HEK293 (cell line): ENCODE measurements around the gene RAI14.

Experiments used
- KLF10 ChIP-seq: fragments of 450-650 bp; IDR thresholded peaks from 2 replicates; pipeline ENCODE4 v1.5.1; 2018; ENCODE audit warnings: missing biosample characterization, mild to moderate bottlenecking, missing genetic modification characterization
- OVOL3 ChIP-seq: fragments of 450-650 bp; formaldehyde crosslinking; IDR thresholded peaks from 2 replicates; pipeline ENCODE4 v1.5.1; 2016; ENCODE audit warnings: missing biosample characterization, missing genetic modification characterization
- PRDM4 ChIP-seq: fragments of 450-650 bp; formaldehyde crosslinking; IDR thresholded peaks from 2 replicates; pipeline ENCODE4 v1.5.1; 2017; ENCODE audit warnings: missing biosample characterization, missing genetic modification characterization
- RBAK ChIP-seq: fragments of 450-650 bp; formaldehyde crosslinking; IDR thresholded peaks from 2 replicates; pipeline ENCODE4 v1.5.1; 2016; ENCODE audit warnings: missing biosample characterization, missing genetic modification characterization
- SALL2 ChIP-seq: fragments of 450-650 bp; formaldehyde crosslinking; IDR thresholded peaks from 2 replicates; pipeline ENCODE4 v1.5.0; 2017; ENCODE audit warnings: missing biosample characterization, mild to moderate bottlenecking, missing genetic modification characterization, borderline replicate concordance
- SCRT2 ChIP-seq: fragments of 450-650 bp; formaldehyde crosslinking; IDR thresholded peaks from 2 replicates; pipeline ENCODE4 v1.5.1; 2016; ENCODE audit warnings: missing biosample characterization, missing genetic modification characterization
- TSHZ1 ChIP-seq: fragments of 450-650 bp; formaldehyde crosslinking; IDR thresholded peaks from 2 replicates; pipeline ENCODE4 v1.5.1; 2016; ENCODE audit warnings: missing biosample characterization, missing genetic modification characterization, borderline replicate concordance
- WT1 ChIP-seq: fragments of 450-650 bp; formaldehyde crosslinking; IDR thresholded peaks from 2 replicates; pipeline ENCODE4 v1.5.1; 2016; ENCODE audit warnings: missing biosample characterization, missing genetic modification characterization
- ZNF10 ChIP-seq: fragments of 450-650 bp; formaldehyde crosslinking; IDR thresholded peaks from 2 replicates; pipeline ENCODE4 v1.5.1; 2017; ENCODE audit warnings: missing biosample characterization, missing genetic modification characterization
- ZNF121 ChIP-seq: fragments of 450-650 bp; formaldehyde crosslinking; IDR thresholded peaks from 2 replicates; pipeline ENCODE4 v1.5.1; 2016; ENCODE audit warnings: missing biosample characterization, missing genetic modification characterization
- ZNF266 ChIP-seq: fragments of 450-650 bp; formaldehyde crosslinking; IDR thresholded peaks from 2 replicates; pipeline ENCODE4 v1.5.1; 2016; ENCODE audit warnings: missing biosample characterization, missing genetic modification characterization, low read depth
- ZNF280D ChIP-seq: fragments of 450-650 bp; formaldehyde crosslinking; IDR thresholded peaks from 2 replicates; pipeline ENCODE4 v1.5.1; 2016; ENCODE audit warnings: missing biosample characterization, missing genetic modification characterization
- ZNF311 ChIP-seq: fragments of 450-650 bp; formaldehyde crosslinking; IDR thresholded peaks from 2 replicates; pipeline ENCODE4 v1.5.1; 2017; ENCODE audit warnings: missing biosample characterization, missing genetic modification characterization, borderline replicate concordance
- ZNF324 ChIP-seq: fragments of 450-650 bp; formaldehyde crosslinking; IDR thresholded peaks from 2 replicates; pipeline ENCODE4 v1.5.1; 2016; ENCODE audit warnings: missing biosample characterization, missing genetic modification characterization
- ZNF510 ChIP-seq: fragments of 450-650 bp; formaldehyde crosslinking; IDR thresholded peaks from 2 replicates; pipeline ENCODE4 v1.5.1; 2018; ENCODE audit warnings: mild to moderate bottlenecking, missing genetic modification characterization, missing biosample characterization; ENCODE audit not compliant: insufficient replicate concordance
- ZNF521 ChIP-seq: fragments of 450-650 bp; formaldehyde crosslinking; IDR thresholded peaks from 2 replicates; pipeline ENCODE4 v1.5.1; 2017; ENCODE audit warnings: missing biosample characterization, mild to moderate bottlenecking, missing genetic modification characterization
- ZNF548 ChIP-seq: fragments of 450-650 bp; formaldehyde crosslinking; IDR thresholded peaks from 2 replicates; pipeline ENCODE4 v1.5.1; 2016; ENCODE audit warnings: missing biosample characterization, missing genetic modification characterization
- ZNF558 ChIP-seq: fragments of 450-650 bp; formaldehyde crosslinking; IDR thresholded peaks from 2 replicates; pipeline ENCODE4 v1.5.1; 2016; ENCODE audit warnings: missing biosample characterization, missing genetic modification characterization
- ZNF561 ChIP-seq: fragments of 450-650 bp; IDR thresholded peaks from 2 replicates; pipeline ENCODE4 v1.5.1; 2018; ENCODE audit warnings: missing biosample characterization, missing genetic modification characterization, borderline replicate concordance
- ZNF626 ChIP-seq: fragments of 450-650 bp; sonication (Bioruptor Pico); formaldehyde crosslinking; IDR thresholded peaks from 2 replicates; pipeline ENCODE4 v1.5.1; 2018; ENCODE audit warnings: missing biosample characterization, missing genetic modification characterization, inconsistent platforms
- ZNF660 ChIP-seq: fragments of 450-650 bp; IDR thresholded peaks from 2 replicates; pipeline ENCODE4 v1.5.1; 2018; ENCODE audit warnings: missing biosample characterization, mild to moderate bottlenecking, missing genetic modification characterization
- ZNF837 ChIP-seq: fragments of 450-650 bp; formaldehyde crosslinking; IDR thresholded peaks from 2 replicates; pipeline ENCODE4 v1.5.1; 2016; ENCODE audit warnings: missing biosample characterization, missing genetic modification characterization
- ZSCAN23 ChIP-seq: fragments of 450-650 bp; formaldehyde crosslinking; IDR thresholded peaks from 2 replicates; pipeline ENCODE4 v1.5.1; 2016; ENCODE audit warnings: missing biosample characterization, missing genetic modification characterization
- ZXDB ChIP-seq: fragments of 450-650 bp; formaldehyde crosslinking; IDR thresholded peaks from 2 replicates; pipeline ENCODE4 v1.5.1; 2016; ENCODE audit warnings: missing biosample characterization, missing genetic modification characterization
- TF ChIP-seq, protein P1 (sequence below): fragments of 450-650 bp; formaldehyde crosslinking; IDR thresholded peaks from 2 replicates; pipeline ENCODE4 v1.5.1; 2016; ENCODE audit warnings: missing biosample characterization, missing genetic modification characterization, low read depth
- TF ChIP-seq, protein P2 (sequence below): fragments of 450-650 bp; formaldehyde crosslinking; IDR thresholded peaks from 2 replicates; pipeline ENCODE4 v1.5.1; 2017; ENCODE audit warnings: missing biosample characterization, missing genetic modification characterization

The RAI14 gene

DNA sequence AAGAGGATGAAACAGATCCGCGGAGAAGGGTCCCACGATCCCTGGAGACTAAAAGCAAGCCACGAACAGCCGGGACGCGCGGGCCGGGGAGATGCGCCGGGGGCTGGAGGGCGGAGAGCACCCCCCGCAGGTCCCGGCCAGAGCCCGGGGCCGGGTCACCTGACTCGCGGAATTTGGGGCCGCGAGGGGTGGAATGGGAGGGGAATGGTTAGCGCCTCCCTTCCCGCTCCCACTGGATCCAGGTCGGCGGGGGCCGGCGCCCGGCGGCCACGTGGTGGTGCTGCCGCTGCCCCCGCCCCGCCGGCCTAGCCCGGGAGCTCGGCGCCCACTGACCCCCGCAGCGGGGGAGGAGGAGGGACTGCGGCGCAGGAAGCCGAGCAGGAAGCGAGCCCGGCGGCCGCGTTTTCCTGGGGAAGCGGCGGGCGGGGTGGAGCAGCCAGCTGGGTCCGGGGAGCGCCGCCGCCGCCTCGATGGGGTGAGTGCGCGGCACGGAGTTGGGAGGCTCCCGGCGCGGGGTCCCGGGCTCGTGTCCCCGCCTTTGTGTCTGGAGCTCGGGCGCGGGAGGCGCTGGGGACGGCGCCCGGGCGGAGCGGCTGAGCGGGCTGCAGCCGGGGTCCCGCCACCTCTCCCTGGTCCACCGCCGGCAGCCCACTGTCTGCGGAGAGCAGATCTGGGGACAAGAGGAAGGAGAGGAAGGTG, at the start of gene RAI14 (continued):
- TF ChIP-seq, protein P1, sequence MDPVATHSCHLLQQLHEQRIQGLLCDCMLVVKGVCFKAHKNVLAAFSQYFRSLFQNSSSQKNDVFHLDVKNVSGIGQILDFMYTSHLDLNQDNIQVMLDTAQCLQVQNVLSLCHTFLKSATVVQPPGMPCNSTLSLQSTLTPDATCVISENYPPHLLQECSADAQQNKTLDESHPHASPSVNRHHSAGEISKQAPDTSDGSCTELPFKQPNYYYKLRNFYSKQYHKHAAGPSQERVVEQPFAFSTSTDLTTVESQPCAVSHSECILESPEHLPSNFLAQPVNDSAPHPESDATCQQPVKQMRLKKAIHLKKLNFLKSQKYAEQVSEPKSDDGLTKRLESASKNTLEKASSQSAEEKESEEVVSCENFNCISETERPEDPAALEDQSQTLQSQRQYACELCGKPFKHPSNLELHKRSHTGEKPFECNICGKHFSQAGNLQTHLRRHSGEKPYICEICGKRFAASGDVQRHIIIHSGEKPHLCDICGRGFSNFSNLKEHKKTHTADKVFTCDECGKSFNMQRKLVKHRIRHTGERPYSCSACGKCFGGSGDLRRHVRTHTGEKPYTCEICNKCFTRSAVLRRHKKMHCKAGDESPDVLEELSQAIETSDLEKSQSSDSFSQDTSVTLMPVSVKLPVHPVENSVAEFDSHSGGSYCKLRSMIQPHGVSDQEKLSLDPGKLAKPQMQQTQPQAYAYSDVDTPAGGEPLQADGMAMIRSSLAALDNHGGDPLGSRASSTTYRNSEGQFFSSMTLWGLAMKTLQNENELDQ: no peak
- TF ChIP-seq ZNF324 (no peak), ZNF266 (tag by site-specific recombination) (no peak), ZNF561 (tag by site-specific recombination) (peak; percentile 95), SALL2 (tag by site-specific recombination) (no peak), ZNF626 (tag by site-specific recombination) (no peak; the same call in 1 of the 2 replicates), KLF10 (tag by site-specific recombination) (peak; percentile 66; the same call in 1 of the 2 replicates), ZNF548 (tag by site-specific recombination) (no peak), OVOL3 (0 out of 2 replicates have a peak, but pooled peaks have one; percentile 29), ZNF10 (tag by site-specific recombination) (no peak; the same call in 1 of the 2 replicates), ZNF558 (tag by site-specific recombination) (no peak), RBAK (no peak), ZNF280D (no peak), ZNF837 (tag by site-specific recombination) (no peak), ZNF311 (no peak), PRDM4 (no peak), ZXDB (tag by site-specific recombination) (peak; percentile 65; the same call in 1 of the 2 replicates), TSHZ1 (tag by site-specific recombination) (0 out of 2 replicates have a peak, but pooled peaks have one; percentile 24), ZNF521 (tag by site-specific recombination) (no peak), ZSCAN23 (tag by site-specific recombination) (no peak), WT1 (tag by site-specific recombination) (peak; percentile 83), ZNF660 (tag by site-specific recombination) (peak; percentile 89), ZNF121 (tag by site-specific recombination) (no peak), ZNF510 (no peak), SCRT2 (tag by site-specific recombination) (no peak)
- TF ChIP-seq, protein P2, sequence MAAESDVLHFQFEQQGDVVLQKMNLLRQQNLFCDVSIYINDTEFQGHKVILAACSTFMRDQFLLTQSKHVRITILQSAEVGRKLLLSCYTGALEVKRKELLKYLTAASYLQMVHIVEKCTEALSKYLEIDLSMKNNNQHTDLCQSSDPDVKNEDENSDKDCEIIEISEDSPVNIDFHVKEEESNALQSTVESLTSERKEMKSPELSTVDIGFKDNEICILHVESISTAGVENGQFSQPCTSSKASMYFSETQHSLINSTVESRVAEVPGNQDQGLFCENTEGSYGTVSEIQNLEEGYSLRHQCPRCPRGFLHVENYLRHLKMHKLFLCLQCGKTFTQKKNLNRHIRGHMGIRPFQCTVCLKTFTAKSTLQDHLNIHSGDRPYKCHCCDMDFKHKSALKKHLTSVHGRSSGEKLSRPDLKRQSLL (tag by site-specific recombination): no peak
